HEK293 (cell line): ENCODE data around the gene DCTN5.
A peak's percentile ranks its signal among the peaks of the same experiment; 100 is the strongest.

Source experiments
- CTCF ChIA-PET: fragments of 350-600 bp; formaldehyde crosslinking; extraction: SDS; loops from one replicate; lab custom pipeline; 2021; ENCODE audit warnings: antibody characterized with exemption; lab: Yijun Ruan, JAX
- POLR2A ChIA-PET: fragments of 300-600 bp; formaldehyde crosslinking; extraction: SDS; loops from one replicate; lab custom pipeline; 2020; ENCODE audit warnings: antibody characterized with exemption, inconsistent platforms; lab: Yijun Ruan, JAX
- H3K27ac ChIP-seq: fragments of 200-500 bp; sonication (Bioruptor generic); 2 replicates; pipeline ENCODE4 v1.5.1; 2014; ENCODE audit warnings: low read depth, low read length, control low read depth, inconsistent platforms; ENCODE audit errors: extremely low read depth
- H3K36me3 ChIP-seq, 2 experiments: fragments of 200-500 bp in 1 of 2; sonication (Bioruptor generic) in 1 of 2; 1 replicate in 1 of 2; 2 replicates in 1 of 2; pipeline ENCODE4 v1.5.1; 2014 to 2017; ENCODE audit warnings: inconsistent platforms in 2 of 2, low read length in 2 of 2; ENCODE audit not compliant: control insufficient read depth in 2 of 2, insufficient read depth in 1 of 2
- H3K4me1 ChIP-seq: fragments of 200-500 bp; sonication (Bioruptor generic); 2 replicates; pipeline ENCODE4 v1.5.1; 2014; ENCODE audit warnings: mild to moderate bottlenecking, low read length, inconsistent platforms; ENCODE audit not compliant: control insufficient read depth, insufficient read depth
- H3K4me3 ChIP-seq: 2 replicates; pipeline ENCODE4 v1.5.1; 2011; ENCODE audit warnings: low read depth, mild to moderate bottlenecking, control low read depth, low read length, moderate library complexity
- H3K9me3 ChIP-seq: fragments of 200-500 bp; sonication (Bioruptor generic); 2 replicates; pipeline ENCODE4 v1.5.1; 2014; ENCODE audit warnings: low read depth, low read length, inconsistent platforms; ENCODE audit not compliant: control insufficient read depth, insufficient read depth
- BCL11A ChIP-seq: fragments of 450-650 bp; formaldehyde crosslinking; IDR thresholded peaks from 2 replicates; pipeline ENCODE4 v1.5.1; 2016; ENCODE audit warnings: low read depth, missing biosample characterization, missing genetic modification characterization
- KLF16 ChIP-seq: fragments of 450-650 bp; formaldehyde crosslinking; IDR thresholded peaks from 2 replicates; pipeline ENCODE4 v1.5.1; 2017; ENCODE audit warnings: missing biosample characterization, missing genetic modification characterization
- SALL2 ChIP-seq: fragments of 450-650 bp; formaldehyde crosslinking; IDR thresholded peaks from 2 replicates; pipeline ENCODE4 v1.5.0; 2017; ENCODE audit warnings: missing biosample characterization, mild to moderate bottlenecking, missing genetic modification characterization, borderline replicate concordance
- ZFHX2 ChIP-seq: fragments of 450-650 bp; formaldehyde crosslinking; conservative IDR thresholded peaks from 2 replicates; pipeline ENCODE4 v1.5.1; 2016; ENCODE audit warnings: missing biosample characterization, missing genetic modification characterization
- ZFP41 ChIP-seq: fragments of 450-650 bp; formaldehyde crosslinking; IDR thresholded peaks from 2 replicates; pipeline ENCODE4 v1.5.1; 2016; ENCODE audit warnings: missing biosample characterization, missing genetic modification characterization, borderline replicate concordance
- ZNF146 ChIP-seq: fragments of 450-650 bp; formaldehyde crosslinking; IDR thresholded peaks from 2 replicates; pipeline ENCODE4 v1.5.1; 2016; ENCODE audit warnings: missing biosample characterization, missing genetic modification characterization
- ZNF184 ChIP-seq: fragments of 450-650 bp; IDR thresholded peaks from 2 replicates; pipeline ENCODE4 v1.5.1; 2018; ENCODE audit warnings: missing biosample characterization, mild to moderate bottlenecking, missing genetic modification characterization
- ZNF274 ChIP-seq, 2 experiments: fragments of 200-500 bp in 1 of 2; fragments of 450-650 bp in 1 of 2; sonication (Bioruptor generic) in 1 of 2; formaldehyde crosslinking in 1 of 2; IDR thresholded peaks; 2 replicates each; pipeline versions ENCODE4 v1.5.1 to v1.6.1; 2014 to 2016; ENCODE audit warnings: borderline replicate concordance in 1 of 2, inconsistent platforms in 1 of 2, low read length in 1 of 2, missing biosample characterization in 1 of 2, missing genetic modification characterization in 1 of 2
- ZNF292 ChIP-seq: fragments of 450-650 bp; formaldehyde crosslinking; IDR thresholded peaks from 2 replicates; pipeline ENCODE4 v1.5.1; 2016; ENCODE audit warnings: low read depth, missing biosample characterization, missing genetic modification characterization, borderline replicate concordance
- ZNF311 ChIP-seq: fragments of 450-650 bp; formaldehyde crosslinking; IDR thresholded peaks from 2 replicates; pipeline ENCODE4 v1.5.1; 2017; ENCODE audit warnings: missing biosample characterization, missing genetic modification characterization, borderline replicate concordance
- ZNF341 ChIP-seq: fragments of 450-650 bp; formaldehyde crosslinking; IDR thresholded peaks from 2 replicates; pipeline ENCODE4; 2016; ENCODE audit warnings: low read depth, missing biosample characterization, missing genetic modification characterization
- ZNF391 ChIP-seq: fragments of 450-650 bp; formaldehyde crosslinking; IDR thresholded peaks from 2 replicates; pipeline ENCODE4 v1.5.1; 2016; ENCODE audit warnings: low read depth, missing biosample characterization, missing genetic modification characterization, borderline replicate concordance
- ZNF404 ChIP-seq: fragments of 450-650 bp; formaldehyde crosslinking; IDR thresholded peaks from 2 replicates; pipeline ENCODE4 v1.5.1; 2017; ENCODE audit warnings: missing biosample characterization, missing genetic modification characterization
- ZNF529 ChIP-seq: fragments of 450-650 bp; formaldehyde crosslinking; IDR thresholded peaks from 2 replicates; pipeline ENCODE4 v1.5.1; 2017; ENCODE audit warnings: missing genetic modification characterization, missing biosample characterization; ENCODE audit not compliant: insufficient replicate concordance
- ZNF544 ChIP-seq: fragments of 450-650 bp; formaldehyde crosslinking; IDR thresholded peaks from 2 replicates; pipeline ENCODE4 v1.5.0; 2017; ENCODE audit warnings: missing biosample characterization, missing genetic modification characterization
- ZNF677 ChIP-seq: fragments of 450-650 bp; IDR thresholded peaks from 2 replicates; pipeline ENCODE4 v1.5.0; 2018; ENCODE audit warnings: missing biosample characterization, mild to moderate bottlenecking, missing genetic modification characterization, moderate library complexity
- ZNF76 ChIP-seq: fragments of 450-650 bp; formaldehyde crosslinking; IDR thresholded peaks from 2 replicates; pipeline ENCODE4; 2016; ENCODE audit warnings: low read depth, missing biosample characterization, missing genetic modification characterization, borderline replicate concordance
- ZNF837 ChIP-seq: fragments of 450-650 bp; formaldehyde crosslinking; IDR thresholded peaks from 2 replicates; pipeline ENCODE4 v1.5.1; 2016; ENCODE audit warnings: missing biosample characterization, missing genetic modification characterization
- ZNF843 ChIP-seq: fragments of 450-650 bp; formaldehyde crosslinking; IDR thresholded peaks from 2 replicates; pipeline ENCODE4 v1.5.1; 2016; ENCODE audit warnings: missing biosample characterization, missing genetic modification characterization
- ZSCAN23 ChIP-seq: fragments of 450-650 bp; formaldehyde crosslinking; IDR thresholded peaks from 2 replicates; pipeline ENCODE4 v1.5.1; 2016; ENCODE audit warnings: missing biosample characterization, missing genetic modification characterization
- TF ChIP-seq, protein P1 (sequence below): fragments of 450-650 bp; formaldehyde crosslinking; conservative IDR thresholded peaks from 2 replicates; pipeline ENCODE4 v1.5.1; 2016; ENCODE audit warnings: low read depth, missing biosample characterization, missing genetic modification characterization

DCTN5 gene

DNA sequence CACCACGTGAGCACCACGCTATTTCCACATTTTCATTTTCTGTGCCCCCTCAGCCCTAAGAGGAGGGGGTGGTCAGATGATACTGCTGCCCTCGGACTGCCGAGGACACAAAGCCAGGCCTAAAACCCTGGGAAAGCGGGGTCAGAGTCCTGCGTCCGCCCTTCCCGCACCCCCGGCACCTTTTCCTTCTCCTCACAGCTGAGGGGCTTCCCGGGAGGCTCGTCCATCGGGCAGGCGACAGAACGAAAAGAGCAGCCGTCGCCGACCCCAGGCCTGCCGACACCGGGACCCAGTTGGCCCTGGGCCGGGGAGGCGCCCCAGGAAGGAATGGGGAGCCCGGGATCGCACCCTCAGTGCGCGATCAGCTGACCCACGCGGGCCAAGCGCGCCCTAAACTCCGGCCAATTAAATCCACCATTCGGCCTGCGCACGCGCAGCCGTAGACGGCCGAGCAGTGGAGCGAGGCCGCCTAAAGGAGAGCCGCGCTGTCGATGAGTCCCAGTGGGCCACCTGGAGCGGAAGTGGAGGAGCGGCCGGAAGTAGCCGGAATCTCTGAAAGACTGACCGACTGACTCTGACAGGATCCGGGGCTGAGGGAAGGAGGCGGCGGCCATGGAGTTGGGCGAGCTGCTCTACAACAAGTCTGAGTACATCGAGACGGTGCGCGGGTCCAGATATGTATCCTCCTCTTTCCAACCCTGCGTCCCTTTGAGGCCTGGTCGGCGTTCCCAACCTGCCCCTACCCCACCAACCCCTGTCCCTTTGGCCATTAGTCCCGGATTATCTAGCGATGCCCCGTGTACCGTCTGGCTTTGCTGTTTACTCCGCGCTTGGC lies at the start of gene DCTN5, which contains the start of gene PALB2 (continued):
- peak; percentile 83 for TF ChIP-seq ZNF76 (tag by site-specific recombination)

DNA sequence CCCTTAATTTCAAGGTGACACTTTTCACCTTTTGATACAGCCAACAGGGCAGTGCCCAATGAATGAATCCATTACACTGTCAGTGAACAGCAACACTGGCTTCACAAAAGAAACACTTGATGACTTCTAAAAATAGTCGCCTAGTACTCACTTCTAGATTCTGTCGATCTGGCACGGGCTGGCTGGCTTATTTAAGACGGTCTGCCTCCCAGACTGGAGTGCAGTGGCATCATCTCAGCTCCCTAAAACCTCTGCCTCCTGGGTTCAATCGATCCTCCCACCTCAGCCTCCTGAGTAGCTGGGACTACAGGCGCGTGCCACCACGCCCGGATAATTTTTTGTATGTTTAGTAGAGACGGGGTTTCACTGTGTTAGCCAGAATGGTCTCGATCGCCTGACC lies 47.1 kb upstream of the DCTN5 start:
- Histone ChIP-seq H3K27ac (no peak overlapping the region), H3K4me1 (no peaks in the 10 kb centered on the region), H3K36me3 (peaks cover 32 to 48% of the 10 kb centered on the region in 2 experiments), H3K4me3 (no peak overlapping the region), H3K9me3 (no peaks in the 10 kb centered on the region)
- POLR2A ChIA-PET, result no interaction called here
- CTCF ChIA-PET, result no interaction called here
- TF ChIP-seq, protein P1, sequence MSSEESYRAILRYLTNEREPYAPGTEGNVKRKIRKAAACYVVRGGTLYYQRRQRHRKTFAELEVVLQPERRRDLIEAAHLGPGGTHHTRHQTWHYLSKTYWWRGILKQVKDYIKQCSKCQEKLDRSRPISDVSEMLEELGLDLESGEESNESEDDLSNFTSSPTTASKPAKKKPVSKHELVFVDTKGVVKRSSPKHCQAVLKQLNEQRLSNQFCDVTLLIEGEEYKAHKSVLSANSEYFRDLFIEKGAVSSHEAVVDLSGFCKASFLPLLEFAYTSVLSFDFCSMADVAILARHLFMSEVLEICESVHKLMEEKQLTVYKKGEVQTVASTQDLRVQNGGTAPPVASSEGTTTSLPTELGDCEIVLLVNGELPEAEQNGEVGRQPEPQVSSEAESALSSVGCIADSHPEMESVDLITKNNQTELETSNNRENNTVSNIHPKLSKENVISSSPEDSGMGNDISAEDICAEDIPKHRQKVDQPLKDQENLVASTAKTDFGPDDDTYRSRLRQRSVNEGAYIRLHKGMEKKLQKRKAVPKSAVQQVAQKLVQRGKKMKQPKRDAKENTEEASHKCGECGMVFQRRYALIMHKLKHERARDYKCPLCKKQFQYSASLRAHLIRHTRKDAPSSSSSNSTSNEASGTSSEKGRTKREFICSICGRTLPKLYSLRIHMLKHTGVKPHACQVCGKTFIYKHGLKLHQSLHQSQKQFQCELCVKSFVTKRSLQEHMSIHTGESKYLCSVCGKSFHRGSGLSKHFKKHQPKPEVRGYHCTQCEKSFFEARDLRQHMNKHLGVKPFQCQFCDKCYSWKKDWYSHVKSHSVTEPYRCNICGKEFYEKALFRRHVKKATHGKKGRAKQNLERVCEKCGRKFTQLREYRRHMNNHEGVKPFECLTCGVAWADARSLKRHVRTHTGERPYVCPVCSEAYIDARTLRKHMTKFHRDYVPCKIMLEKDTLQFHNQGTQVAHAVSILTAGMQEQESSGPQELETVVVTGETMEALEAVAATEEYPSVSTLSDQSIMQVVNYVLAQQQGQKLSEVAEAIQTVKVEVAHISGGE, result no peak
- TF ChIP-seq ZFHX2 (tag by site-specific recombination) (no peak), ZNF837 (tag by site-specific recombination) (no peak), ZNF529 (no peak), ZNF274 (IDR thresholded peaks at IDR 0.05; ENCODE audit: low read length) (no peak), ZNF274 (tag by site-specific recombination; IDR thresholded peaks at IDR 0.05; ENCODE audit: borderline replicate concordance) (no peak), ZNF843 (tag by site-specific recombination) (no peak), ZNF391 (tag by site-specific recombination) (no peak), ZFP41 (tag by site-specific recombination) (no peak), ZNF146 (tag by site-specific recombination) (no peak), ZNF311 (tag by site-specific recombination) (no peak), ZNF341 (no peak), ZNF404 (tag by site-specific recombination) (no peak), ZNF677 (tag by site-specific recombination) (no peak), ZNF184 (tag by site-specific recombination) (no peak), ZSCAN23 (tag by site-specific recombination) (no peak), ZNF544 (tag by site-specific recombination) (no peak), SALL2 (no peak), KLF16 (tag by site-specific recombination) (no peak), BCL11A (no peak), ZNF292 (tag by site-specific recombination) (no peak)
